Measurements from ENCODE around the gene DGKQ. TPM values are rescaled to one million over a fixed set of nuclear protein-coding genes. Genes with fewer than 3 reads are reported as not detected.

The DGKQ gene
- total and polyA plus RNA-seq, 2 donors (not counting 3 experiments of a cell fraction or from before 2014, with no cell fraction given), result 15.8 to 20.2 TPM

GRCh38 chr4:1009542-1010394 is 36.4 kb upstream of the DGKQ start:
- Histone ChIP-seq H3K79me2 (ENCODE audit: control insufficient read depth, insufficient read depth, low read length) (peaks cover 3% of the 10 kb centered on the region), H3K27ac (ENCODE audit: insufficient read depth, low read depth, low read length) (no peak overlapping the region), H4K20me1 (replicated peaks; ENCODE audit: control insufficient read depth, extremely low read depth, insufficient read depth, low read length) (no peaks in the 10 kb centered on the region), H3K4me3 (replicated peaks in 1 of 3; ENCODE audit: insufficient read depth in 1 of 3, low read depth in 1 of 3, low read length in 3 of 3) (peak overlapping the region; percentile 26 to 58 (median 52)), H3K9me1 (replicated peaks; ENCODE audit: control insufficient read depth, extremely low read depth, insufficient read depth, low read length) (no peaks in the 10 kb centered on the region), H3K9me3 (replicated peaks; ENCODE audit: control insufficient read depth, insufficient read depth, low read length) (no peaks in the 10 kb centered on the region), H3K9ac (replicated peaks; ENCODE audit: extremely low read depth, insufficient read depth, low read length) (no peak overlapping the region), H2AFZ (ENCODE audit: low read depth, low read length) (peak overlapping the region; percentile 89), H3K4me2 (ENCODE audit: insufficient read depth, low read length) (peak overlapping the region; percentile 82), H3K4me1 (ENCODE audit: control insufficient read depth, extremely low read depth, insufficient read depth, low read length) (peaks cover 9% of the 10 kb centered on the region), H3K36me3 (ENCODE audit: control insufficient read depth in 2 of 2, extremely low read depth in 1 of 2, insufficient read depth in 2 of 2, low read length in 2 of 2) (peaks cover 0 to 2% of the 10 kb centered on the region in 2 experiments), H3K27me3 (ENCODE audit: control insufficient read depth in 2 of 2, insufficient read depth in 2 of 2, low read length in 2 of 2) (peaks cover 13 to 16% of the 10 kb centered on the region in 2 experiments)
- ChIA-PET CTCF (interaction anchor here (0.6 to 2.6 kb wide), 9 partner anchors 12 to 337 kb away, joined by 3 to 13 read pairs (median 4); partner anchors contain the start of gene IDUA), POLR2A (interaction anchor here (0.6 kb wide), 1 partner anchor 17 kb away, joined by 3 read pairs; no protein-coding TSS in a partner anchor)
- BruUV-seq (replicated peaks), result no TSS peak
- intact Hi-C loops (cut with micrococcal nuclease), result no loop called here
- no peak for FAIRE-seq
- dilution Hi-C loops (cut with MboI; ENCODE audit: extremely low pct_ligation_motif_present, low sequenced_read_pairs), result no loop called here
- TF ChIP-seq GATA2 (IDR thresholded peaks at IDR 0.05; ENCODE audit: insufficient read depth, insufficient read length, low read depth, low read length) (no peak), CTCF (IDR thresholded peaks at IDR 0.05; ENCODE audit: extremely low read depth in 1 of 2, insufficient read depth in 1 of 2, low read depth in 1 of 2, low read length in 2 of 2) (peak in 1 of 2 donors; percentile 16), POLR2AphosphoS5 (IDR thresholded peaks at IDR 0.05; ENCODE audit: insufficient read depth, low read depth, low read length) (no peak)
- peak; percentile 39 for DNase-seq (ENCODE audit: low read depth, low spot score)

All from endothelial cell of umbilical vein (primary cell).